ENCODE measurements around the gene PHF14.

The PHF14 gene

GRCh38 chr7:11212080-11212711 lies 238.5 kb downstream of the PHF14 start:
- DNase-seq: peak; percentile 48

GRCh38 chr7:11212816-11213215 lies 239.1 kb downstream of the PHF14 start:
- DNase-seq: no peak

GRCh38 chr7:11213266-11213665 lies 239.6 kb downstream of the PHF14 start:
- no peak for DNase-seq

GRCh38 chr7:11216276-11216675 lies 242.6 kb downstream of the PHF14 start:
- DNase-seq: no peak

- DNase-seq: no peak
Measured at GRCh38 chr7:11217848-11218565, 244.3 kb downstream of the PHF14 start.

Data from amniotic stem cell (primary cell).